Thyroid gland (tissue), 4 donors: ENCODE measurements around the gene ZNF575. TPM values are rescaled to one million over a fixed set of nuclear protein-coding genes. Genes with fewer than 3 reads are reported as not detected.

Experiments
- DNase-seq, 2 donors: peaks; one replicate each; pipeline ENCODE4 v3.0.0-alpha.2; 2019
- H3K27ac ChIP-seq, 3 donors: fragments of 200-600 bp; sonication (generic); 1 replicate in 2 of 3; 2 replicates in 1 of 3; pipeline ENCODE4 v1.5.1; 2016 to 2019; ENCODE audit warnings: mild to moderate bottlenecking in 1 of 3, moderate library complexity in 1 of 3
- H3K27me3 ChIP-seq: fragments of 200-600 bp; sonication (generic); one replicate; pipeline ENCODE4 v1.5.1; 2019
- H3K36me3 ChIP-seq, 2 donors: fragments of 200-600 bp; sonication (generic); one replicate each; pipeline ENCODE4 v1.5.1; 2016 to 2019
- H3K4me1 ChIP-seq, 2 donors: fragments of 200-600 bp; sonication (generic); one replicate each; pipeline ENCODE4 v1.5.1; 2017 to 2019
- H3K4me3 ChIP-seq, 3 donors: fragments of 200-600 bp; sonication (generic); replicated peaks in 1 of 3; 1 replicate in 2 of 3; 2 replicates in 1 of 3; pipeline ENCODE4 v1.5.1; 2016; ENCODE audit warnings: mild to moderate bottlenecking in 1 of 3
- H3K9me3 ChIP-seq: fragments of 200-600 bp; sonication (generic); one replicate; pipeline ENCODE4 v1.5.1; 2017
- CTCF ChIP-seq, 6 experiments: fragments of 200-600 bp in 3 of 6; fragments of 450-650 bp in 3 of 6; sonication (generic) in 3 of 6; IDR thresholded peaks; one replicate each; pipeline ENCODE4 v1.5.1; 2016 to 2019; ENCODE audit warnings: antibody characterized with exemption in 6 of 6, mild to moderate bottlenecking in 2 of 6, inconsistent platforms in 1 of 6, moderate library complexity in 1 of 6
- POLR2A ChIP-seq, 2 donors: fragments of 450-650 bp; IDR thresholded peaks; one replicate each; pipeline ENCODE4 v1.6.1; 2017; ENCODE audit warnings: antibody characterized with exemption in 2 of 2, mild to moderate bottlenecking in 2 of 2, moderate library complexity in 1 of 2
- WGBS, 2 donors: methylation state at CpG; one replicate each; pipeline ENCODE4 v1.1.5; 2017; 5-methylcytosine and 5-hydroxymethylcytosine counted together
- intact Hi-C: fragments of 100-400 bp; cut with DNase I; formaldehyde crosslinking; loops from one replicate; pipeline ENCODE4 v1.15.1; 2023
- total RNA-seq, 4 donors: library from RNA; depleted of rRNA; stranded (reverse); fragments of >200 nt; gene quantifications; one replicate each; pipeline ENCODE4 v1.2.3, GENCODE V29; 2016

ZNF575 gene
- total RNA-seq, 4 donors from 2014 or later: 1.4 TPM; not detected in 3

- peak in 1 of 6 experiments; percentile 2 for TF ChIP-seq CTCF (IDR thresholded peaks at IDR 0.05)
- peak in 1 of 2 donors; percentile 49 for TF ChIP-seq POLR2A (IDR thresholded peaks at IDR 0.05)
- H3K27ac ChIP-seq: peak overlapping the region; percentile 30 to 78 (median 45)
- peaks cover 6 to 16% of the 10 kb centered on the region in 2 donors for H3K4me1 ChIP-seq
- intact Hi-C loops: loop anchor here (5.0 kb wide), 1 partner anchor 41 kb away; no protein-coding TSS in a partner anchor
- peak; percentile 95 to 98 for DNase-seq
- H3K27me3 ChIP-seq: no peaks in the 10 kb centered on the region
- H3K36me3 ChIP-seq: no peaks in the 10 kb centered on the region
- H3K4me3 ChIP-seq: peak overlapping the region; percentile 40 to 59 (median 56)
- H3K9me3 ChIP-seq: no peaks in the 10 kb centered on the region
- WGBS, 2 donors: 4% methylated on average over 35 to 39 of the region's 64 CpGs
These were observed 29.2 kb upstream of the ZNF575 start for GRCh38 chr19:43503501-43504425.

GRCh38 chr19:43504426-43505185 is 28.4 kb upstream of the ZNF575 start, which contains the start of gene PHLDB3:
TSS of gene PHLDB3 (minus strand) at chr19:43504746. CDS start at chr19:43504118, 628 bp downstream.
- Histone ChIP-seq H3K4me3 (peak within 1 kb of the TSS; percentile 40 to 59 (median 56)), H3K27ac (peak within 1 kb of the TSS; percentile 30 to 78 (median 45)), H3K4me1 (peaks cover 6 to 16% of the 10 kb centered on the region in 2 donors), H3K36me3 (no peaks in the 10 kb centered on the region), H3K27me3 (no peaks in the 10 kb centered on the region), H3K9me3 (no peaks in the 10 kb centered on the region)
- intact Hi-C loops: loop anchor here (5.0 kb wide), 1 partner anchor 42 kb away; no protein-coding TSS in a partner anchor
- 7 to 8% methylated on average over 16 to 26 of the region's 42 CpGs for WGBS, 2 donors
- DNase-seq: peak; percentile 32 to 49
- TF ChIP-seq CTCF (IDR thresholded peaks at IDR 0.05) (peak in 1 of 6 experiments; percentile 15), POLR2A (IDR thresholded peaks at IDR 0.05) (no peak)

- no peaks in the 10 kb centered on the region for H3K9me3 ChIP-seq
- intact Hi-C loops: no loop called here
- TF ChIP-seq POLR2A (IDR thresholded peaks at IDR 0.05): no peak
- TF ChIP-seq CTCF (IDR thresholded peaks at IDR 0.05): no peak
- H3K4me3 ChIP-seq: no peak overlapping the region
- H3K36me3 ChIP-seq: no peaks in the 10 kb centered on the region
- DNase-seq: no peak
- peaks cover 6 to 16% of the 10 kb centered on the region in 2 donors for H3K4me1 ChIP-seq
- no peaks in the 10 kb centered on the region for H3K27me3 ChIP-seq
- WGBS, 2 donors: 77 to 92% methylated on average over 3 of the region's 3 CpGs
- peak overlapping the region in 2 of 3 donors; percentile 45 to 78 for H3K27ac ChIP-seq
These were observed 27.9 kb upstream of the ZNF575 start for GRCh38 chr19:43505186-43505456.

- Histone ChIP-seq H3K36me3 (peaks cover 0 to 3% of the 10 kb centered on the region in 2 donors), H3K4me1 (peaks cover 6 to 16% of the 10 kb centered on the region in 2 donors), H3K27ac (no peak overlapping the region), H3K4me3 (no peak overlapping the region), H3K27me3 (no peaks in the 10 kb centered on the region), H3K9me3 (no peaks in the 10 kb centered on the region)
- no peak for DNase-seq
- 94 to 98% methylated on average over 5 of the region's 5 CpGs for WGBS, 2 donors
- TF ChIP-seq CTCF (IDR thresholded peaks at IDR 0.05): no peak
- no peak for TF ChIP-seq POLR2A (IDR thresholded peaks at IDR 0.05)
- intact Hi-C loops: no loop called here
These were observed 27.0 kb upstream of the ZNF575 start for GRCh38 chr19:43505941-43506340.
